ENCODE data around the gene MYOCD. TPM values are rescaled to one million over a fixed set of nuclear protein-coding genes. Genes with fewer than 3 reads are reported as not detected.
A peak's percentile ranks its signal among the peaks of the same experiment; 100 is the strongest.

The MYOCD gene
- total and polyA plus RNA-seq, 4 donors, result 0.73 to 6.1 (median 3.1) TPM

DNA sequence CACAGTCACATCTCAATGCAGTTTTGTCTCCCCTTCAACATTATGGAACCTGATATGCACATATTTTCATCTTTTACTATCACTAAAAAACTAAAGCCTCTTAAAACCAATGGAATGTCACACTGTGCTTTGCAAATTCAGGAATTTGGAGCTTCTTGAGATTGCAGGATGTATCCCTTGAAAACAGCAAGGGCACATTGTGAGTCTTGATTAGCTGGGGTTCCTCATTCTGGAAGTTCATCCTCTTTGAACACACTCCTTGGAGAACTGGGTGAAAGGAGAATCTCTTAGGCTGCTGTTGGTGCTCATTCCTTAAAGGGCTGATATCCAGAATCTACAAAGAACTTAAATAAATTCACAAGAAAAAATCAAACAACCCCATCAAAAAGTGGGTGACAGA lies 21.1 kb upstream of the MYOCD start:
- no peak overlapping the region for H3K27ac ChIP-seq (ENCODE audit: low read depth in 1 of 2, low read length in 1 of 2)
- no peak overlapping the region for H3K9ac ChIP-seq (ENCODE audit: insufficient read depth in 1 of 2, low read length in 2 of 2)
- no peaks in the 10 kb centered on the region for H3K9me3 ChIP-seq (ENCODE audit: control insufficient read depth in 4 of 4, insufficient read depth in 3 of 4, low read length in 3 of 4)
- H3K4me3 ChIP-seq, result no peak overlapping the region
- no peaks in the 10 kb centered on the region for H3K36me3 ChIP-seq (ENCODE audit: control insufficient read depth in 4 of 4, insufficient read depth in 4 of 4, low read length in 4 of 4)
- H3K4me1 ChIP-seq (ENCODE audit: control insufficient read depth in 5 of 5, insufficient read depth in 5 of 5, low read length in 5 of 5), result peaks cover 0 to 31% (median 4%) of the 10 kb centered on the region in 5 donors
- TF ChIP-seq, protein P1, sequence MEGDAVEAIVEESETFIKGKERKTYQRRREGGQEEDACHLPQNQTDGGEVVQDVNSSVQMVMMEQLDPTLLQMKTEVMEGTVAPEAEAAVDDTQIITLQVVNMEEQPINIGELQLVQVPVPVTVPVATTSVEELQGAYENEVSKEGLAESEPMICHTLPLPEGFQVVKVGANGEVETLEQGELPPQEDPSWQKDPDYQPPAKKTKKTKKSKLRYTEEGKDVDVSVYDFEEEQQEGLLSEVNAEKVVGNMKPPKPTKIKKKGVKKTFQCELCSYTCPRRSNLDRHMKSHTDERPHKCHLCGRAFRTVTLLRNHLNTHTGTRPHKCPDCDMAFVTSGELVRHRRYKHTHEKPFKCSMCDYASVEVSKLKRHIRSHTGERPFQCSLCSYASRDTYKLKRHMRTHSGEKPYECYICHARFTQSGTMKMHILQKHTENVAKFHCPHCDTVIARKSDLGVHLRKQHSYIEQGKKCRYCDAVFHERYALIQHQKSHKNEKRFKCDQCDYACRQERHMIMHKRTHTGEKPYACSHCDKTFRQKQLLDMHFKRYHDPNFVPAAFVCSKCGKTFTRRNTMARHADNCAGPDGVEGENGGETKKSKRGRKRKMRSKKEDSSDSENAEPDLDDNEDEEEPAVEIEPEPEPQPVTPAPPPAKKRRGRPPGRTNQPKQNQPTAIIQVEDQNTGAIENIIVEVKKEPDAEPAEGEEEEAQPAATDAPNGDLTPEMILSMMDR (IDR thresholded peaks at IDR 0.05; ENCODE audit: control extremely low read depth, extremely low read depth), result no peak
- no peak for DNase-seq
- ATAC-seq (ENCODE audit: insufficient read depth, low FRiP score), result no peak
- peaks cover 0 to 2% (median under 1%) of the 10 kb centered on the region in 3 donors for H3K27me3 ChIP-seq (ENCODE audit: control insufficient read depth in 3 of 3, insufficient read depth in 3 of 3, low read length in 2 of 3)

DNA sequence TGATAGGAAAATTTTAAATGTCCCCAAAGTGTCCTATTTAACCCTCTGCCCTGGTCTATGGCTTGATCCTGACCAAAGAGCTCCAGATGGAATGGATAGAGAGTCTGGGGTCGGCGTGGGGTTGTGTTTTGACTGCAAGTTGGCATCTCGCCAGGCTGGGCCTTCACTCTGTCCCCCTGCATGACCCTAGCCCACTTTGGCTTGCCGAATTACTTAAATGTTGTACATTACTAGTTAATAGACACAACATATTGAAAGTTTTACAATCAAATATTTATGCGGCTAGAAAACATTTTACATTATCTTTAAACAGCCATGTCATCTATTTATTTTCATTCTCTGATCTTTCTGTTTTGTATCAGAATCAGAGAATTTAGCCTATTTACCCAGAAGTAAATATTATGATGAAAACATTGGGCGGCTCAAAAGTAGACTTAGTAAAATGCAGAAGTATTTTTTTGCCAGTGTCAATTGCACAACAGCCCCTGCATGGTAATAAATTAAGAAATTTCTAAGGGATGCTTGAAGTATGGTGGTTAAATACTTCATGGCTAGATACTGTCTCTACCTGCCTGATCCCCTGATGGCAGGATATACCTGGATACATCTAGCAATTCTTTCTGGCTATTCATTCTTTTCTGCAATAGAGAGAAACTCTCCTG lies 18.8 kb upstream of the MYOCD start:
- no peak overlapping the region for H3K9ac ChIP-seq (ENCODE audit: insufficient read depth in 1 of 2, low read length in 2 of 2)
- DNase-seq (peak; percentile 75 to 87 (median 84)), ATAC-seq (ENCODE audit: insufficient read depth, low FRiP score) (no peak)
- WGBS, 2 donors, result 65 to 73% methylated on average over 6 of the region's 6 CpGs
- TF ChIP-seq, protein P1 (IDR thresholded peaks at IDR 0.05; ENCODE audit: control extremely low read depth, extremely low read depth), result no peak
- no peak overlapping the region for H3K27ac ChIP-seq (ENCODE audit: low read depth in 1 of 2, low read length in 1 of 2)
- H3K27me3 ChIP-seq (ENCODE audit: control insufficient read depth in 3 of 3, insufficient read depth in 3 of 3, low read length in 2 of 3), result peaks cover 2 to 5% (median 5%) of the 10 kb centered on the region in 3 donors
- H3K4me1 ChIP-seq (ENCODE audit: control insufficient read depth in 5 of 5, insufficient read depth in 5 of 5, low read length in 5 of 5), result peaks cover 0 to 27% (median 9%) of the 10 kb centered on the region in 5 donors
- no peaks in the 10 kb centered on the region for H3K9me3 ChIP-seq (ENCODE audit: control insufficient read depth in 4 of 4, insufficient read depth in 3 of 4, low read length in 3 of 4)
- H3K4me3 ChIP-seq, result no peak overlapping the region
- H3K36me3 ChIP-seq (ENCODE audit: control insufficient read depth in 4 of 4, insufficient read depth in 4 of 4, low read length in 4 of 4), result no peaks in the 10 kb centered on the region

DNA sequence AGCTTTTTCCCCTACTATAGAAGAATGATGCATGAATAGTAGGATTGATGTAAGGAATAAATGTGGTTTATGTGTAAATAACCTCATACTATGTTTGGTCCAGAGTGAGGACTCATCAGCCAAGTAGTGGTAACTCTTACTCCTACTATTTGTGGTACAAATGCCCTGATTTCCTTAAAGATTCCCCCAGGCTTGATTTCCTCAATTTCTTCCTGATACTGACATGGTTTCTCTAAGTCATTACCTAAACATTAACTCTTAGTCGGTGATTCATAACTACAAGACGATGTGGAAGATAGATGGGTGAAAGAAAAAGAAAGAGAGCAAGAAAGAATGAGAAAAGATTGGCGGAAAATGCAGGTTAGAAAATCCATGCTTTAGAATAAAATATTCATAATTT lies 17.2 kb upstream of the MYOCD start:
- ATAC-seq (ENCODE audit: insufficient read depth, low FRiP score) (no peak), DNase-seq (no peak)
- Histone ChIP-seq H3K27ac (ENCODE audit: low read depth in 1 of 2, low read length in 1 of 2) (no peak overlapping the region), H3K9me3 (ENCODE audit: control insufficient read depth in 4 of 4, insufficient read depth in 3 of 4, low read length in 3 of 4) (no peaks in the 10 kb centered on the region), H3K9ac (ENCODE audit: insufficient read depth in 1 of 2, low read length in 2 of 2) (no peak overlapping the region), H3K4me1 (ENCODE audit: control insufficient read depth in 5 of 5, insufficient read depth in 5 of 5, low read length in 5 of 5) (peaks cover 0 to 23% (median 9%) of the 10 kb centered on the region in 5 donors), H3K36me3 (ENCODE audit: control insufficient read depth in 4 of 4, insufficient read depth in 4 of 4, low read length in 4 of 4) (no peaks in the 10 kb centered on the region), H3K4me3 (no peak overlapping the region), H3K27me3 (ENCODE audit: control insufficient read depth in 3 of 3, insufficient read depth in 3 of 3, low read length in 2 of 3) (peaks cover 2 to 5% (median 5%) of the 10 kb centered on the region in 3 donors)
- 93 to 97% methylated on average over 3 of the region's 3 CpGs for WGBS, 2 donors
- TF ChIP-seq, protein P1 (IDR thresholded peaks at IDR 0.05; ENCODE audit: control extremely low read depth, extremely low read depth), result no peak

DNA sequence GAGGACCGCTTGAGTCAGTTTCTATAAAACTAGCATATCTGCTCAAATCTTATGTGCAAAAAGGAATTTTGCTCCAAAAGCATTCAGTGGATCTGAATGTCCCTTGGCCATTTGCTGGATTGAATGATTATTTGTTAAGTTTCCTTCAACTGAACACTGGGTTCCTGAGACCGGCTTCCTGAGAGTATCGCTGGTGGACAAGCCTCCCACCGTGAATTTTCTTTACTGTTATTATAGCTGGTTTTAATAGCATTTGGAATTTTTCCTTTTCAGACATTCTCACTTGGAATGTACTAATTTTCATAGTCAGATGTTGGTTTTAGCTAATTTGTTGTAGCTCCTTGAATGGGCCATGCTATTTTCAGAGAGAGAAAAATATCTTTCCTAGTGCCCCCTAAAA lies 9.8 kb upstream of the MYOCD start:
- H3K27ac ChIP-seq (ENCODE audit: low read depth in 1 of 2, low read length in 1 of 2), result no peak overlapping the region
- 92 to 93% methylated on average over 4 of the region's 4 CpGs for WGBS, 2 donors
- TF ChIP-seq, protein P1 (IDR thresholded peaks at IDR 0.05; ENCODE audit: control extremely low read depth, extremely low read depth), result no peak
- no peaks in the 10 kb centered on the region for H3K4me1 ChIP-seq (ENCODE audit: control insufficient read depth in 5 of 5, insufficient read depth in 5 of 5, low read length in 5 of 5)
- no peaks in the 10 kb centered on the region for H3K9me3 ChIP-seq (ENCODE audit: control insufficient read depth in 4 of 4, insufficient read depth in 3 of 4, low read length in 3 of 4)
- H3K27me3 ChIP-seq (ENCODE audit: control insufficient read depth in 3 of 3, insufficient read depth in 3 of 3, low read length in 2 of 3), result peaks cover 0 to 9% (median 8%) of the 10 kb centered on the region in 3 donors
- DNase-seq (no peak), ATAC-seq (ENCODE audit: insufficient read depth, low FRiP score) (no peak)
- H3K36me3 ChIP-seq (ENCODE audit: control insufficient read depth in 4 of 4, insufficient read depth in 4 of 4, low read length in 4 of 4), result no peaks in the 10 kb centered on the region
- H3K9ac ChIP-seq (ENCODE audit: insufficient read depth in 1 of 2, low read length in 2 of 2), result no peak overlapping the region
- H3K4me3 ChIP-seq, result no peak overlapping the region
